Erythroblast (primary cell): Measurements from ENCODE around the gene LDLRAP1.

Experiments used
- DNase-seq, 2 experiments: peaks; one replicate each; lab custom pipeline; 2025; lab: John Stamatoyannopoulos, UW
- GATA1 ChIP-seq: IDR thresholded peaks from 2 replicates; pipeline ENCODE4 v1.6.1; 2011; ENCODE audit warnings: low read depth, mild to moderate bottlenecking, control low read depth, low read length, moderate library complexity
- POLR2A ChIP-seq: IDR thresholded peaks from 2 replicates; pipeline ENCODE4 v1.6.1; 2011; ENCODE audit warnings: mild to moderate bottlenecking, low read length

The LDLRAP1 gene

GRCh38 chr1:25529518-25530185, 13.8 kb upstream of the LDLRAP1 start:
- peak in 1 of 2 experiments; percentile 36 for DNase-seq
- TF ChIP-seq POLR2A (no peak), GATA1 (no peak)

- DNase-seq: no peak
- TF ChIP-seq POLR2A: no peak
- TF ChIP-seq GATA1: no peak
These were observed 13.0 kb upstream of the LDLRAP1 start for GRCh38 chr1:25530186-25531081.

GRCh38 chr1:25531082-25531461, 12.3 kb upstream of the LDLRAP1 start:
- no peak for TF ChIP-seq POLR2A
- TF ChIP-seq GATA1: no peak
- DNase-seq: no peak

GRCh38 chr1:25532970-25533369, 10.4 kb upstream of the LDLRAP1 start:
- no peak for DNase-seq
- TF ChIP-seq GATA1 (no peak), POLR2A (no peak)

- TF ChIP-seq POLR2A (no peak), GATA1 (no peak)
- no peak for DNase-seq
These were observed 9.5 kb upstream of the LDLRAP1 start for GRCh38 chr1:25533775-25534409.

GRCh38 chr1:25534410-25534788, 9.0 kb upstream of the LDLRAP1 start:
- DNase-seq: no peak
- TF ChIP-seq GATA1 (no peak), POLR2A (no peak)

- TF ChIP-seq POLR2A (no peak), GATA1 (no peak)
- no peak for DNase-seq
These were observed 7.3 kb upstream of the LDLRAP1 start for GRCh38 chr1:25536124-25536523.

- TF ChIP-seq POLR2A (no peak), GATA1 (no peak)
- DNase-seq: no peak
These were observed 6.1 kb upstream of the LDLRAP1 start for GRCh38 chr1:25537153-25537831.

- no peak for DNase-seq
- no peak for TF ChIP-seq POLR2A
- no peak for TF ChIP-seq GATA1
These were observed 5.1 kb upstream of the LDLRAP1 start for GRCh38 chr1:25538191-25538767.

- TF ChIP-seq GATA1: no peak
- no peak for TF ChIP-seq POLR2A
- DNase-seq: no peak
These were observed 2.6 kb upstream of the LDLRAP1 start for GRCh38 chr1:25540750-25541342.

GRCh38 chr1:25541425-25541824, 2.0 kb upstream of the LDLRAP1 start:
- no peak for TF ChIP-seq POLR2A
- no peak for TF ChIP-seq GATA1
- DNase-seq: no peak

GRCh38 chr1:25541889-25542658, 1.3 kb upstream of the LDLRAP1 start:
- TF ChIP-seq POLR2A (no peak), GATA1 (no peak)
- no peak for DNase-seq

GRCh38 chr1:25543005-25543424, 391 bp upstream of the LDLRAP1 start:
- TF ChIP-seq POLR2A (no peak), GATA1 (no peak)
- DNase-seq: no peak
